ENCODE measurements around the gene PDE3A.
"Not testable (repeated sequence)": the region's sequence is repeated elsewhere in the genome, so short reads cannot be mapped to it uniquely, and the experiment has no call there.

Gene PDE3A

GRCh38 chr12:20368114-20368650, at the start of gene PDE3A:
Gene PDE3A (plus strand): TSS chr12:20368537. CDS start chr12:20369285, 748 bp downstream.
- DNase-seq (ENCODE audit: low spot score), result peak; percentile 85

DNA sequence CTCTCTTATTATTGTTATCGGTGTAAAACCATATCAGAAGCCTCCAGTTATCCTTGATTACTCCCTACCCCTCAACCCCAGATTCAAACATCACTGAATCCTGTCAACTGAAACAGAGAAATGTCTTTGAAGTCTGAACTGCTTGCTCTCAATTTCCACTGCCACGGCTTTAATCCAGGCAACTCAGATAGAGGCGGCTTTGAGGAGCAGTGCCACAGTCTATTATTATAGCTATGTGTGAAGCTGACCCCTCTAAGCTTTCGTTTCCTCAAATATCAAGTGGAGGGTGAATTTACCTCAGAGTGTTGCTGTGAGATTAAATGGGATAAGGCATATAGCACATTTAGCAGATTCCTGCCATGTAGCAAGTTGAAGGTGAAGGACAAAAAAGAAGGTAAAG, 49.0 kb upstream of the PDE3A start:
- DNase-seq (ENCODE audit: low spot score), result no peak

DNA sequence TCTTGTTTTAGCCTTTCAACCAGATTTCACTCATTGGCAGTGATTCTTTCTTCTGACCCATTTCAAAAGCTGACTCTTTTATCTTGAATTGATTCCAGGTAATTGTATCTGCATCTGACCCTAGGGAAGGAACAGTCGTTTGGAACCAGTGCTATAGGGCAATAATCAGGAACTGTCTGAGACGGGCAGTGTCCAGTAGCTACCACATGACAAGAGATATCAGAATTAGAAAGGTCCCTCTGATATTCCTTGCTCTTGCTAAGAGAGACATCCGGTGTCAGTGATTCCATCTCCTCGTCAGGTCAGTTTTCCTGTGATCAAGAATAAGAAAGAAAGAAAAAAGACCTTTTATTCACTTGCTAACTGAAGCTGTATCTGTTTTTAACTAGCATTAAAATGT, 47.8 kb upstream of the PDE3A start:
- DNase-seq (ENCODE audit: low spot score), result no peak

DNA sequence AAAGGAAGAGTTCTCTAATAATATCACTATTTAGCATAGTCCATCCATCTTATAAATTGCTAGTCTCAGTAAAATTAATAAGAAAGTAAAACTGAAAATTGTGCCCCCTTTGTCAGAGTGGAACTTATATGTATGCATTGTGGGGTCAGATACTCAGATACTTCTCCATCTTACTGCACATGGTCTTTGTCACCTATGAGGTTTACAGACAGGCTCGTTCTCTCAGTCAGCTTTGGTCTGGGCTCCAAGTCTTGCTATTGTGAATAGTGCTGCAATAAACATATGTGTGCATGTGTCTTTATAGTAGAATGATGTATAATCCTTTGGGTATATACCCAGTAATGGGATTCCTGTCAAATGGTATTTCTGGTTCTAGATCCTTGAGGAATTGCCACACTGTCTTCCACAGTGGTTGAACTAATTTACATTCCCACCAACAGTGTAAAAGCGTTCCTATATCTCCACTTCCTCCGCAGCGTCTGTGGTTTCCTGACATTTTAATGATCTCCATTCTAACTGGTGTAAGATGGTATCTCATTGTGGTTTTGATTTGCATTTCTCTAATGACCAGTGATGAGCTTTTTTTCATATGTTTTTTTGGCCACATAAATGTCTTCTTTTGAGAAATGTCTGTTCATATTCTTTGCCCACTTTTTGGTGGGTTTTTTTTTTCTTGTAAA, 37.4 kb upstream of the PDE3A start:
- not testable (repeated sequence) for DNase-seq (ENCODE audit: low spot score)

GRCh38 chr12:20339060-20339459, 29.3 kb upstream of the PDE3A start:
- no peak for DNase-seq (ENCODE audit: low spot score)

- no peak for DNase-seq (ENCODE audit: low spot score)
Measured at GRCh38 chr12:20342111-20342510, 26.2 kb upstream of the PDE3A start.

DNA sequence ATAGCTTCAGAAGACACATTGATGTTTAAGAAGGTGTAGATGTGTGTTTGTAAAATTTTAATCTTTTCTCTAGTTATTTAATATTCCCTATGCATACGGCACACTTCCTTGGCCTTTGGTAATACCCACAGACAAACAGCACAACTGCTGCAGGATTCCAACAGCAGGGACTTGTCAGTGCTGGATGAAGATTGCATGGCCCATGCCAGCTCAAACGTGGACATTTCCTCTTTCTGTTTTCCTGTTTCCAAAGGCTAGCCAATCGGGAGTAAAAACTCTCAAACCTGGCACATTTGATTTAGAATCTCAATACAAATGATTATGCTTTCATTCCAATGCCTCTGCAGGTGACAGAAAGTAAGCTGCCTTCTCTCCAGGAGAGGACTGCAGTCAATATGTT, 22.5 kb upstream of the PDE3A start:
- DNase-seq (ENCODE audit: low spot score), result no peak

DNA sequence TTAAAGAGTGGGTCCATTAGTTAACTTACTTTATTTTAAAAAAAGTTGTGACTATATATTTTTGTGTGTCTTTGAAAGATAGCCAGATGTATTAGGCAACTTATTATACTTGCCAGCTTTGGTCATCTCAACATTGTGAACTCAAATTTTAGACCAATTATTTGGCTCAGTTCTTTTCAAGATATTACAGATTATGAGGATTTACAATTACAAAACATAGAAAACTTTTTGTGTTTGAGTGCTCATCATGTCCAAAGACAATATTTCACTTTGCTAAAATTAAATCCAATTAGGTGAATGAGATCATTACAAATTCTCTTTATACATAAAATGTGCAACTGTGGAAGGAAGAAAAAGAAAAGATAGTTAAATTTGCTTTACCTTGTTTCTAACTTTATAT, 18.3 kb upstream of the PDE3A start:
- DNase-seq (ENCODE audit: low spot score), result no peak

DNA sequence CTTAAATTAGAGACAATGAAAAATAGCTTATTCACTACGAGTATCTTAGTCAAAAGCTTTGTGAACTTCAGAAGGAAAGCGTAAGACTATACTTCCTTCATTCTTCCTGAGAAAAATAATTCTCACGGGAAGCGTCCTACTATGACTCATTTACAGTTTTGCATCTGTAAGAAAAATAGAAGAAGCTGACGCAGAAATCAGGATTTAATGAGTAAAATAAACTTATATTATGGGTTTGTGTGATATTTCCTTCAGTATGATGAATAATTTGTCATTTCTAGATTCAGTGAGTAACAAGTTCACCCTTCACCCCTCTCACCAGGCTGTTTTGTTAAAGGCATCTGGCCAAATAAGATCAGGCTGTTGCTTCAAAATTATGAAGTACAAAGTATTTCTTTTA, 17.8 kb upstream of the PDE3A start:
- peak; percentile 41 for DNase-seq (ENCODE audit: low spot score)

- DNase-seq (ENCODE audit: low spot score), result no peak
Measured at GRCh38 chr12:20351406-20351805, 16.9 kb upstream of the PDE3A start.

DNA sequence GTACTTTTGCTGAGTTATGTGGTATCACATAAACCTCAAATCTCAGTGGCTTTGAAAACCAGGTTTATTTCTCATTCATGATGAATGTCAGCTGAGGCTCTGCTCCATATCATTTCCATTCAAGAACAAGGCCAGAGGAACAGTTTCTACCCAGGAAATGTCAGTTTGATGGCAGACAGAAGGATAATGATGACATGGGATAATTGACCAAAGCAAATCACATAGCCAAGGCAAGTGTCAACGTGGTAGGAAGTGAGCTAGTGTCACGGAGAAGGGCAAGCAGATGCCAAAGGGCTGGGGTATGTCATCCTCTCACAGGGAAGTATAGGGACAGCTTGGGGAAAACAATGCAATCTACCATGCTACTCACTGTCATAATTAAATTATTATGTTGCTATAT, 12.3 kb upstream of the PDE3A start:
- DNase-seq (ENCODE audit: low spot score), result no peak

DNA sequence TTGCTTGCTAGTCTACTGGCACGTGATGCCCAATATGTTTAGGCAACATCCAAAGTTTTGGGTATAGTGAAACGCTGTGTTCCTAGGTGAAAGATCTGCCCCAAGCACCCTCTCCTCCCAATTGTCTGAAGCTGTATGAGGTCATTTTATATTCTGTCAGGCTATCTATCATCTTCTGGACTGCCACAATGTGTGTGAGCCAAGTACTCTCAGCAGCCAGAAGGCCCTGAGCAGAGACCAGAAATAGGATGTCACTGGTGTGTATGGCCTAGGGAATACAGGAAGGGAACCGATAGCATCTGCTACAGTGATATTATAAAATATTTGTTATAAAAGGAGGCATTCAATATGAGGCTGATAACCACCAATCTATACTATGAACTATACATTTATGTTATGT, 7.9 kb upstream of the PDE3A start:
- DNase-seq (ENCODE audit: low spot score), result no peak

DNA sequence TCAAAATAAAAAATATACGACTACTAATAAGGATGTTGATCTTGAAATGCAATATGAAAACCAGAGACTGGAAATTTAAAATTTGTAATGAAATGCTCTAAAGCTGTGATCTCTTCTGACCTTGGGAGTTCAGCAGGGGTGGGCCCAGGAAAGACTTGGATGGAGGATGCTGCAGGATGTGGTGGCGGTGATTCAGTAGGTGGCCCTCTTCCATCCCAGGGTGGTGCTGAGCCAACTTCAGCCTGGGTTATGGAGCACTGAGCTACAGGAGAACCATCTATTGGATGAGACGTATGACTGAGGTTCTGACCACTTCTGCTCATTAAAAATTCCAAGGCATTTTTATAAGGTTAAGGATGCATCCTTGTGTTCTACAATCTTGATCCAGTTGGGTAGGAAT, 6.9 kb upstream of the PDE3A start:
- DNase-seq (ENCODE audit: low spot score), result no peak

- no peak for DNase-seq (ENCODE audit: low spot score)
Measured at GRCh38 chr12:20364501-20364900, 3.8 kb upstream of the PDE3A start.

GRCh38 chr12:20366776-20367409, 1.4 kb upstream of the PDE3A start:
- no peak for DNase-seq (ENCODE audit: low spot score)

DNA sequence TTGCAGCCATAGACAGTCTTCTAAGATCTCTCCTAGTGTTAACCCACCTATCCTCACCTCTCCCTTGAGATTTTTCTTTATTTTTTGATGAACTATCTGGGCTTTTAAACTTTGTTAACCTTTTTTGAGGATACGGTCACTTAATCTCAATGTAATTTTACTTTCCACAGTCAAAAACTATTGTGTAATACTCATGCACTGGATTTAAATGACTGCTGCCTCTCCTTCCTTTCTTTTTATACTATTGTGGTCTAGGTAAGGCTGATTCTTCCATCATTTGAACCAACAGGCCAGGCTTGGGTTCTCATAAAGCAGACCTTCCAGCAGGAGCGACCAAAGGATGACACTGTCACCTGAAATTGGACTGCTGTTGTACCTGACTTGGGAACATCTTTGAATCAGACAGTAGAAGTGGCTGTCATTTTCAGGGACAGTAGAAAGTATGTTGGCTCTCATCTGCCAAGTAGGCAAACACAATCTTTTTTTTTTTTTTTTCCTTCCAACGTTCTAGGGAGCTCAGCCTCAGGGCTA, 689 bp upstream of the PDE3A start:
- DNase-seq (ENCODE audit: low spot score), result no peak

- peak; percentile 36 for DNase-seq (ENCODE audit: low spot score)
Measured at GRCh38 chr12:20368651-20369304, 441 bp downstream of the PDE3A start.

GRCh38 chr12:20369305-20370013, 1.1 kb downstream of the PDE3A start:
- peak; percentile 60 for DNase-seq (ENCODE audit: low spot score)

- no peak for DNase-seq (ENCODE audit: low spot score)
Measured at GRCh38 chr12:20370014-20370386, 1.7 kb downstream of the PDE3A start.

- no peak for DNase-seq (ENCODE audit: low spot score)
Measured at GRCh38 chr12:20370866-20371519, 2.7 kb downstream of the PDE3A start.

DNA sequence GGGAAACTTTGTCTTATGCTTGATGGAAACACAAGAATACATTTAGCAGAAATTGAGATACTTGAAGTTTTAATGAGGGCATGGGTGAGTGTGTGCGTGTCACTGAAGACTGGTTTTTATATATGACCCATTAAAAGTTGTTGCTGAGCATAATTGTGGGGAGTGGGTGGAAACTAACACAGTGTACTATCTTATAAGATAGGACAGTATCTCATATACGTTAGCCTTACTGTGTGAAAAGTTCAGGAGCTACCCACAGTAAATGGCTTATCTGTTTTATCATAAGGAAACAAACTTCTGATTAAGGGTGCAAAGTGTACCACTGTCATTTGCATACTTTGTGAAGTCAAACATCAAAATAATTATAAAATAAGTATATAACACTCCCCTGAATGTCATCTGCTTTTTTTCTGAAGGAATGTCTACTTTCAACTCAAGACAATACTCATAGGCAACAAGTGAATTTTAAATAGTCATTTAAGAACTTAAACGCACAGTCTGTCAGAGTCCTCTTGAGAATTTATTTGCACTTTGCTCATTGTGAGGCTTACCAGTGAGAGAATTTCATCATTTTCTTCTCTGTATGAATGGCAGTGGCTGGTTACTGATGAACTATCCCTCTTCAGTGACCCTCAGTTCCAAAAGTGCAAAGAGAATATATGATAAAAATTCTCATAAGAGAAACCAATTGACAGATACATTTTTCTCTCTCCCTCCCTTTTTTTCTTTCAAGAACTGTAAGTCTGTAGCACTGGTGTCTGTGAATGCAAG, 4.2 kb downstream of the PDE3A start:
- DNase-seq (ENCODE audit: low spot score), result no peak
